ENCODE measurements around the gene YWHAG.
"Not testable (repeated sequence)": the region's sequence is repeated elsewhere in the genome, so short reads cannot be mapped to it uniquely, and the experiment has no call there.

The YWHAG gene

GRCh38 chr7:76294344-76295024 is 64.3 kb downstream of the YWHAG start:
- peak; percentile 89 for DNase-seq (ENCODE audit: low read depth)

- DNase-seq (ENCODE audit: low read depth): no peak
Measured at GRCh38 chr7:76293407-76293901, 65.3 kb downstream of the YWHAG start.

DNA sequence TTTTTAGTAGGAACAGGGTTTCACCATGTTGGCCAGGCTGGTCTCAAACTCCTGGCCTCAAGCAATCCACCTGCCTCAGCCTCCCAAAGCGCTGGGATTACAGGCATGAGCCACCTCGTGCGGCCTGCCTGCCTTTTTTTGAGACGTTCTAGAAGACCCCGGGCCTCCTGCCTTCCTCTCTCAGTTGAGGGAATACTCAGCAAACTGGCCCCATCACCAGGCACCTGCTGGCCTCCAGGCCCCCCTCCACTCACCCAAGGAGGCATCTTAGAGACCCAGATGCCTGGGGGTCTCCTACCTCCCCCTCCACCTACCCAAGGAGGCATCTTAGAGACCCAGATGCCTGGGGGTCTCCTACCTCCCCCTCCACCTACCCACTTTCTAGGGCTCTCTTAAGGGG is 65.9 kb downstream of the YWHAG start:
- not testable (repeated sequence) for DNase-seq (ENCODE audit: low read depth)

GRCh38 chr7:76292213-76292573 is 66.6 kb downstream of the YWHAG start:
- no peak for DNase-seq (ENCODE audit: low read depth)

GRCh38 chr7:76291351-76292212 is 67.2 kb downstream of the YWHAG start:
- peak; percentile 97 for DNase-seq (ENCODE audit: low read depth)

GRCh38 chr7:76290847-76291350 is 67.9 kb downstream of the YWHAG start:
- not testable (repeated sequence) for DNase-seq (ENCODE audit: low read depth)

- DNase-seq (ENCODE audit: low read depth): no peak
Measured at GRCh38 chr7:76286842-76287403, 71.9 kb downstream of the YWHAG start.

GRCh38 chr7:76285604-76286374 is 73.0 kb downstream of the YWHAG start:
- no peak for DNase-seq (ENCODE audit: low read depth)

- DNase-seq (ENCODE audit: low read depth): no peak
Measured at GRCh38 chr7:76283254-76284159, 75.3 kb downstream of the YWHAG start.

DNA sequence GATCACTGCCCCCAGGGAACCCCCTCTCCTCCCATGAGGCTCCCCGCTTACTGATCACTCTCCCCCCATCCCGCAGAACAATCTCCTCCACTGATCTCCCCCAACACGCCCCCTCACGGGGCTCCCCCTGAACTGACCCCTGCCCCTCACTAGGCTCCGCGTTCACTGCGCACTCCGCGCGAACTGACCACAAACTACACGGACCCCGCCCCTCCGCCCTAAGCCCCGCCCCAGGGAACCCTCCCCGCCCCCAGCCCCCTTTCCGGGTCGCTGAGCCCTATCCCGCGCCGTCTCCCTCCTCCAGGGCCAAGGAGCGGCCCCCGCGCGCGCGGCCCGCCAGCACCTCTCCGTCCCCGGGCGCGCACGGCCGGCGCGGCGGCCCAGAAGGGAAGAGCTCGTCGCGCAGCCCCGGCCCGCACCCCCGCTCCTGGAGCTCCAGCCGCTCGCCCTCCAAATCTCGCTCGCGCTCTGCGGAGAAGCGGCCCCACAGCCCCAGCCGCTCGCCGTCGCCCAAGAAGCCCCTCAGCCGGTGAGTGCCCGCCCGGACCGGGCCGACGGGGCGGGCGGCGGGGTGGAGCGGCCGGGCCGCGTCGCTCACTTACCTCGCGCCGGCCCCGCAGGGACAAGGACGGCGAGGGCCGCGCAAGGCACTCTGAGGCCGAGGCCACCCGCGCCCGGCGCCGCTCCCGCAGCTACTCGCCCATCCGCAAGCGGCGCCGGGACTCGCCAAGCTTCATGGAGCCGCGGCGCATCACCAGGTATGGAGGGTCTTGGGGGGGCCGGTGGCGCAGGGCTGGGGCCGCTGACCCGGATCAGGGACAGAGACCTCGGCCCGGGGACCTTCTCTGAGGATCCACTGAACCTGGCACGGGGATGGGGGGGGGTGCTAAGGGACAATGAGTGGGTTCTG is 76.2 kb downstream of the YWHAG start:
- DNase-seq (ENCODE audit: low read depth): no peak

DNA sequence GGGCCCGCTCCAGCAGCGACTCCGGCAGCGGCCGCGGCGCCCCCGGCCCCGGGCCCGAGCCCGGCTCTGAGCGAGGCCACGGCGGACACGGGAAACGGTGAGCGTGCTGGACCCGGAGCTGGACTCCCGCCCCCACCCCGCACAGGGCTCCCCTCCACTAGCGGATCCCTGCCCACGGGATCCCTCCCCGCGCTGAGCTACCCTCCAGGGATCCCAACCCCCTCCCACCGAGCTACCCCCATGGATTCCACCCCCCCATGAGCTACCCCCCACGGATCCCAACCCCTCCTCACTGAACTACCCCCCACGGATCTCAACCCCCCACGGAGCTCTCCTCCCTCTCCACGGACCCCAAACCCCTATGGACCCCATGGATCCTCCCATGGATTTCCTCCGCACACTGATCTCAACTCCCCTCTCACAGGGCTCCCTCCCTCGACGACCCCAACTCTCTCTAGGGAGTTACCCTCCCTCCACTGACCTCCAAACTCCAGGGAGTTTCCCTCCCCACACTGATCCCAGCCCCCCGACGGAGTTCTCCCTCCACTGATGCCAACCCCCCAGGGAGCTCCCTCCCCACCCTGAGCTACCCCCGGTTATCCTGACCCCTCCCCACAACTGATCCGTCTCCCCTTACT is 77.0 kb downstream of the YWHAG start:
- no peak for DNase-seq (ENCODE audit: low read depth)

GRCh38 chr7:76281006-76281705 is 77.6 kb downstream of the YWHAG start:
- no peak for DNase-seq (ENCODE audit: low read depth)

GRCh38 chr7:76280408-76280807 is 78.4 kb downstream of the YWHAG start:
- no peak for DNase-seq (ENCODE audit: low read depth)

- no peak for DNase-seq (ENCODE audit: low read depth)
Measured at GRCh38 chr7:76278540-76278939, 80.3 kb downstream of the YWHAG start.

All from HS-27A (cell line).